Measurements from ENCODE around the gene COPRS. TPM values are rescaled to one million over a fixed set of nuclear protein-coding genes. Genes with fewer than 3 reads are reported as not detected.
"Not testable (repeated sequence)": the region's sequence is repeated elsewhere in the genome, so short reads cannot be mapped to it uniquely, and the experiment has no call there.

Gene COPRS
- total RNA-seq, 2 donors from 2014 or later = 15.9 to 23.6 TPM

DNA sequence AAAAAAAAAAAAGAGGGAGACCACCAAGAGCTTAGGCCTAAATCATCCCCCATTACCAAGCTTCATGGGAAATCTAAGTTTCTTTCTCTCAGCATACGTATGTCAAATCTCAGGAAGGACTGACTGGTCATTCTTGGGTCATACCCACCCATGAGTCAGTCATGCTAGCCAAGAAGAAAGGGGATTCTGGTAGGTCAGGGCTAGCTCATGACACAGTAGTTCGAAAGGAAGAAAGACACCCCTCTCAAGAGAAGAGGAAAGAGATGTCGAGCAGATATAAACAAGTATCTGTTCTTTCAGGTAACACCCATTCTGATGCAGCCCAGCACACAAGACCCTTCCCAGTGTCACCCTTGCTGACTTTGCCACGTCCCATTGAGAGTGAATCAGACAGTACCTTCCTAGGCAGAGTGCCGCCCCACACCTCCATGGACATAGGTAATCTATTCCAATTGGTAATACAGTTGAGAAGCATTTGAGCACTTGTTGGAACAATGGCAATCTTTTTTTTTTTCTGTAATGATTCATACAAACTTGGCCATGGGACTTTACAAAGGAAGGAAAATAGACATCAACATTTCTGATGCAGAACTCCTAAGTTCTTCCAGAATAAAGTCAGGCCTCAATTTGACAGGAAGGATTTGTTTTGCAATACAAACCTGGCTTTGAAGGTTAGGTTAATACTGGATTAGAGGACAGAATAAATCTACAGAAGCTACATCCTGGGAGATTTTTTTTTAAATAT, 38.2 kb downstream of the COPRS start:
- DNase-seq (no peak), ATAC-seq (no peak)

DNA sequence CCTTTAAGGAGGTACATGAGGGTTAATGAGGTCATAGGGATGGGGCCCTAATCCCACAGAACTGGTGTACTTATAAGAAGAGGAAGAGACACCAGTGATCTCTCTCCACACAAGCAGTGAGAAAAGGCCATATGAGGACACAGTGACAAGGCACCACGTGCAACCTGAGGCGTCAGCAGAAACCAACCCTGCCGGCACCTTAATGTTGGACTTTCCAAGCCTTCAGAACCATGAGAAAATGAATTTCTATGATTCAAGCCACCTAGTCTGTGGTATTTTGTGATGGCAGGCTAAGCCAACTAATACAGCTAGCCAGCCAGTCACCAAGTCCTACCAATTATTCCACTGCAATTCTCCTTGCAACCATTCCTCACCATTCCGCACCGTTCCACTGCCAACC, 39.5 kb downstream of the COPRS start:
- intact Hi-C loops (cut with DNase I, micrococcal nuclease) = no loop called here
- DNase-seq (no peak), ATAC-seq (no peak)

More for the DNA sequence above, 38.2 kb downstream of the COPRS start:
- intact Hi-C loops (cut with DNase I, micrococcal nuclease) = loop anchor here in 1 of 2 donors (10.0 kb wide), 1 partner anchor 116 kb away; no protein-coding TSS in a partner anchor

DNA sequence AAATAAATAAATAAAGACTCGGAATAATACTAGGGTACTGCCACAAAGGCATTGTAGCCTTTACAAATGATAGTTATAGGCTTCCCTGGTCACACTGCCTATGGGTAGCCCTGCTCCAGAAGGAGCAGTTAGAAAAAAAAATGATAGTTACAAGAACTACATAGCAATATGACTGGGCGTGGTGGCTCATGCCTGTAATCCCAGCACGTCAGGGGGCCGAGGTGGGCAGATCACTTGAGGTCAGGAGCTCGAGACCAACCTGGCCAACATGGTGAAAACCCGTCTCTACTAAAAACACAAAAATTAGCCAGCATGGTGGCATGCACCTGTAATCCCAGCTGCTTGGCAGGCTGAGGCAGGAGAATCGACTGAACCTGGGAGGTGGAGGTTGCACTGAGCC, 40.2 kb downstream of the COPRS start:
- intact Hi-C loops (cut with DNase I, micrococcal nuclease); DNase-seq; ATAC-seq: not testable (repeated sequence)

DNA sequence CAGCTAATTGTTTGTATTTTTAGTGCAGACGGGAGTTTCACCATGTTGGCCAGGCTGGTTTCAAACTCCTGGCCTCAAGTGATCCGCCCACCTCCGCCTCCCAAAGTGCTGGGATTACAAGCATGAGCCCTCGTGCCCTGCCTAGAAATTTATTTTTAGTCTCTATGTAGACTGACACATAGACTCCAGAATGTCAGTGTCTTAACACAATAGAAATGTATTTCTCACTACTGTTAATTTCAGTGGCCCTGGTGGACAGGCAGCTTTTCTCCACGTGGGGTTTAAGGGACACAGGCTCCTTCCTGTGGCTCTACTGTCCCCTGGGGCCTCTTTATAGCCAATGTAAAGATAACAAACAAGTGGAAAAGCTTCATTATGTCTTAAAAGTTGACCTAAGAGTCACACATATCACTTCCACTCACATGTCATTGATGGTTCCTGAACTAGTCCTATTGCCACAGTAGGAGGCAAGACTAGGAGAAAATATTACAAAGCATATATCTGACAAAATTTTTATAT, 43.8 kb downstream of the COPRS start:
- DNase-seq (no peak), ATAC-seq (no peak)
- intact Hi-C loops (cut with DNase I, micrococcal nuclease) = no loop called here

DNA sequence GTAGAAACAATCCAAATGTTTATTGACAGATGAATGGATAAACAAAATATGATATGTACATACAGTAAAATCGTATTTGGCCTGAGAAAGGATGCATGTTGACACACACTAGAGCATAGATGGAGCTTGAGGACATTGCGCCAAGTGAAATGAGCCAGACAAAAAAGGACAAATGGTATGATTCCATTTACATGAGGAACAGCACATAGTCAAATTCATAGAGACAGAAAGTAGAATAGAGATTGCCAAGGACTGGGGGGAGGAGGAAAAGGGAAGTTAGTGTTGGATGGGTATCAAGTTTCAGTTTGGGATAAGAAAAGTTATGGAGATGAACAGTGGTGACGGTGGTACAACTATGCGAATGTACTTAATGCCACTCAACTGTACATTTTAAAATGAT, 47.9 kb downstream of the COPRS start:
- intact Hi-C loops (cut with DNase I, micrococcal nuclease) = no loop called here
- no peak for DNase-seq
- no peak for ATAC-seq

GRCh38 chr17:31809876-31810275, 49.2 kb downstream of the COPRS start:
- ATAC-seq; DNase-seq; intact Hi-C loops (cut with DNase I, micrococcal nuclease): not testable (repeated sequence)

DNA sequence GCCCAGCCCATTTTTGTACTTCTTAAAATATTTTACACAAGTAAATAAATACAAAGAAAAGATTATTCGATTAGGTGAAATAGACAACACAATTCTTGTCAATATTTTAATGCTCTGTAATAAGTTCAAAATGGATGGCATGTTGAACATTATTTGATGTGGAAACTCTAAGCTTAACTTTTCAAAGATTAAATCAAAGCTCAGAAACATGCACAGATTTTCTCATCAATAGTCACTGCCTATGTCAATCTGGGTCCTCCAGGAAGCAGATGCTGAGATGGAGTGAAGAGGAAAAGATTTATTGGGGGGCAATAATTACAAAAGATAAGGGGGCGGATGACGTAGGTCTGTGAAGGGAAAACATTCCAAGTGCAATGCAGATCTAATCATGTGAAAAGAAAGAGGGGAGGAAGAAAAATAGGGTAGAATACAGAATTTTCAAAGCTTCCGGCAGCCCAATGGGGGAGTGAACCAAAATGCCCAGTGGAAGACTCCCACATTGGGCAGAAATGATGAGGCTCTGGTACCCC, 50.5 kb downstream of the COPRS start:
- DNase-seq = no peak
- intact Hi-C loops (cut with DNase I, micrococcal nuclease) = no loop called here
- ATAC-seq = no peak

- intact Hi-C loops (cut with DNase I, micrococcal nuclease) = no loop called here
These were observed 51.2 kb downstream of the COPRS start for GRCh38 chr17:31807846-31808245.

DNA sequence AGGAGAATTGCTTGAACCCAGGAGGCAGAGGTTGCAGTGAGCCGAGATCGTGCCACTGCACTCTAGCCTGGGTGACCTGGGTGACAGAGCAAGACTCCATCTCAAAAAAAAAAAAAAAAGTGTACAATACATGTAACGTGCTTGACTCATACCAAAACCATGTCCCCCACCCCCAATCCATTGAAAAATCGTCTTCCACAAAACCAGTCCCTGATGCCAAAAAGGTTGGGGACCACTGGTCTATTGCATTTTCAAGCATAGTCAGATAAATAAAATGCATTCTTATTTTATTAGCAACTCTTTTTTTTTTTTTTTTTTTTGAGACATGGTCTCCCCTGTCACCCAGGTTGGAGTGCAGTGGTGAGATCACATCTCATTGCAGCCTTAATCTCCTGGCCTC, 52.1 kb downstream of the COPRS start:
- DNase-seq (no peak), ATAC-seq (no peak)
- intact Hi-C loops (cut with DNase I, micrococcal nuclease) = no loop called here

More at GRCh38 chr17:31807846-31808245, 51.2 kb downstream of the COPRS start:
- DNase-seq (no peak), ATAC-seq (no peak)

GRCh38 chr17:31803494-31804213, 55.4 kb downstream of the COPRS start:
- DNase-seq = peak; percentile 18 to 45
- ATAC-seq = peak; percentile 93

DNA sequence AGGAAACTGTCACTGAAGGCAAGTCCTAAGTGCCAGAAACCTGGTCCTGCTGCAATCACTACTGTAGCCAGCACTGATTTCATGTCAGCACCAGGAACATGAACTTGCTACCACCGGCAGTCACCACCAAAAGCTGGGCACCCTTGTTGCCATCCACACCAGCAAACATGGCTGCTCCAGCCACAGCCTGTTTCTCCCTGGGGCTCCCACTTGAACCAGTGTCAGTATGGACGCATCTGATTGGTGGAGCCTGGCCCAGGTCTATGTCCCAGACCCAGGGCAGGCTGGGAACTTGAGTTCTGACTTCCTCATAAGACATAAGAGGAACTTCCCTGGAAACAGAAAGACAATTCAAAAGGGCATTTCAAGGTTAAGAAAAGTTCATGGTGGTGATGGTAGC, 56.5 kb downstream of the COPRS start:
- intact Hi-C loops (cut with DNase I, micrococcal nuclease) = no loop called here
- ATAC-seq (peak; percentile 31), DNase-seq (peak; percentile 30 to 38)

More at GRCh38 chr17:31803494-31804213, 55.4 kb downstream of the COPRS start:
- intact Hi-C loops (cut with DNase I, micrococcal nuclease) = no loop called here

Other genes with a start within 250 kb of the COPRS start
- gene UTP6, start 42.5 kb upstream of the COPRS start, total RNA-seq = 10 to 100 TPM; 36.4 to 37.0 TPM
- 10 to 100 TPM; 21.7 to 23.0 TPM for gene SUZ12, start 77.8 kb upstream of the COPRS start, total RNA-seq
- gene LRRC37B, start 148.1 kb upstream of the COPRS start, total RNA-seq = 10 to 100 TPM; 11.3 to 14.2 TPM

All from left colon (tissue), 2 donors.